HG03280 (cell line): ENCODE measurements around the gene OXCT1.
A peak's percentile ranks its signal among the peaks of the same experiment; 100 is the strongest.
"Not testable (repeated sequence)": the region's sequence is repeated elsewhere in the genome, so short reads cannot be mapped to it uniquely, and the experiment has no call there.

Experiments used
- ATAC-seq: cut with Tn5 transposase; IDR thresholded peaks from one replicate; pipeline ENCODE4 v1.9.1; 2021; ENCODE audit warnings: mild to moderate bottlenecking, moderate library complexity; ENCODE audit not compliant: unreplicated experiment

Gene OXCT1

DNA sequence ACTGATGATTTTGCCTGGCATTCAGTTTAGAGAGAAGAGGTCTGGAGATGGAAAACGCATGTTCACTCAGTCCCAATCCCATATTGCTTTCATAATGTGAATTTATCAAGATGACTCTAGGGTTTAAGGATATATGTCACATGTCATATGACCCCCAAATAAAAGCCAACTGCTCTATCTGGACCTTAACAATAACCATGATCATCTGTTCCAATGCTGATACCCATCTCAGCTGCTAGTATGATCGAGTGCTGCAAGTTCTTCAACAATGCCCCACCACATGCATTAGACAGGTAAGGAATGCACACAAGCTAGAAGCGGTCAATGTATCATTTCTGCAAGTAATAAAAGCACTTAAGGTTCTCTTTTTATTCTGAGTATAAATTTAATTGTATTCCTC lies 91.8 kb downstream of the OXCT1 start:
- no peak for ATAC-seq

DNA sequence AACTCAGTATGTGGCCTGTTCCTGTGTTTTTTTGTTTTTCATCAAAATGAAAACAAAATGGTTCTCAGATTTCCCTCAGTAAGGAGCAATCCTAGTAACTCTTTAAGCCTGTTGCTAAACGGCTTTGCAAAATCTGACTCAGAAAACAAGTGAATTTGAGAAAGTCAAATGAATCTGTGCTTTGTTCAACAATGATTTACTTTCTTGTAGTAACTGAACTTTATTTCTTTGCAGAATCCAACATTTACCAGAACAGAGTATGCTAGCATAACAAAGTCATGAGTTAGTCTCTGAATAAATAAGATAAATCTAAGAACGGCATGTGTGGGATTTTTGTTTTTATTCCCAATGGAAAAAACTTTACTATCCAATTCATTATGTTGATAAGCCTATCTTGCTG lies 93.8 kb downstream of the OXCT1 start:
- ATAC-seq = no peak

DNA sequence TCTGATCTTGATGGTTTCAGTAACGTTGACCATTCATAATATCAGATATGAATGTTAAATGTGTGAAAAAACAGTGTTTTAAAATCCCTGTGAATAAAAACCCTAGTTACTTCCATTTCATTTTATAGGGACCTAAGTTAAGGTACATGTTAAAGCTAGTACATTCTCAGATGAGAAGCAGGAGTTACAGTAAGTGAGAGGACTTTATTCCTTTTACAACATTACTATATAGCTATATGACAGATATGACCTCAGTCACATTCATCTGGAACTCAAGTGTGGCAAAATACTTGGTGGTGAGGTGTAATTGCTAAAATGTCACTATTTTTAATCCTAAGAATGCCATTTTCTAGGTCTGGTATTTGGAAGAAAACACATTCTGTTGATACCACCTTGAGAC lies 96.4 kb downstream of the OXCT1 start:
- ATAC-seq = no peak

DNA sequence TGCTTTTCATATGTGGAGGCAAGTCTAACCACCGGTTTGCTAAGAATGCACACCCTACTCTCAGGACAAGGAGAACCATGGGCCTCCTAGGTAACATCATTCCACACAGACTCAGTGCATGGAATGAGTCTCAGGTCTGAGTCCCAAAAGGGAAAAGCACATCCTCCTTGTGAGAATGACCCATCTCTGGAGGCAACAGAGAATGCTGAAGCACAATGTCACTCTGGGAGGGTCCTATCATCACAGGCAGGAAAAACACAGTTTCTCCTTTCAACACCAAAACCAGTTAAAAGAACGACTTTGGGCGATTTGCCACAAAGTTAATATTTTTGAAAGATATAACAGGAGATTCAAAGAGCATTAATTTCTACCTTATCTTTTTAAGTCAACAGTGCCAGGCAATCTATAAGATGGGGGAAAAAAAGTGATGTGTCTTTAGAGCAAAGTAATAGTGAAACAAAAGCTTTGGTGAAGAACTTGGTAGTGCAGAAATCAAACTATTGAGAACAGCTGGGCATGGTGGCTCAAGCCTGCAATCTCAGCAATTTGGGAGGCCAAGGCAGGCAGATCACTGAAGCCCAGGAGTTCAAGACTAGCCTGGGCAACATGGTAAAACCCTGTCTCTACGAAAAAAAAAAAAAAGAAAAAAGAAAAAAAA lies 97.3 kb downstream of the OXCT1 start:
- no peak for ATAC-seq

DNA sequence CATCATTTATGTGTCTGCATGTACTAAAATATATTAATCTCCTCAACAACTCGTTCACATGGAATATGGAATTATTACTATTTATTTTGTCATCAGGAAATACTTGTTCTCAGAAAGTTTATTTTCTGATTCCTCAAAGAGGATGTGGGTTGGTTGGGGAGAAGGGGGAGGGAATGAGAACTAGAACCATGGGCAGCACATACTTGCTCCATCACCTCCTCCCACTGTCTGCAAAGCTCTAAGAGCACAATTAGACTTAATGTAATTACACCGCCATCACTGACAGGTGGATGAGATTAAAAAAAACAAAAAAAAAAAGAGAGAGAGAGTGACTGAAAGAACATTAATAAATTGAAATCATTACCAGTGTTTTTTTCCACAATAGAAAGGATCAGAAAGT lies 98.2 kb downstream of the OXCT1 start:
- no peak for ATAC-seq

DNA sequence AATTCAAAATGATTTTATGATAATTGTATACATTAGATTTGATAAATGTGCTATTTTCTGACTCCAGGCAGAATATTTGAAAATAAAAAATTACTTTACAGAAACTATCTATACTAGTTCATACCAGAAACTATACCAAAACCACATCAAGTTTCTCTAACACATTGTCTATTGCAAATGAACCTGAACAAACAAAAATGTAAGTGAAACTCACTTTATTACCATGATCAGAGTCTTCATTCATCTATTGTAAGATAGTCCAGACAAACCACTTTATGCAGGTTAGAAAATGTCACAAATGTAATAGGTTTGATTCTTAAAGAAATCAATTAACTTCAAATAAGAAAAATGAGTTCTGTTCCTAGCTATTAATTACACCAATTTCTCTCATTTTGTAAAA lies 99.4 kb downstream of the OXCT1 start:
- peak; percentile 97 for ATAC-seq

DNA sequence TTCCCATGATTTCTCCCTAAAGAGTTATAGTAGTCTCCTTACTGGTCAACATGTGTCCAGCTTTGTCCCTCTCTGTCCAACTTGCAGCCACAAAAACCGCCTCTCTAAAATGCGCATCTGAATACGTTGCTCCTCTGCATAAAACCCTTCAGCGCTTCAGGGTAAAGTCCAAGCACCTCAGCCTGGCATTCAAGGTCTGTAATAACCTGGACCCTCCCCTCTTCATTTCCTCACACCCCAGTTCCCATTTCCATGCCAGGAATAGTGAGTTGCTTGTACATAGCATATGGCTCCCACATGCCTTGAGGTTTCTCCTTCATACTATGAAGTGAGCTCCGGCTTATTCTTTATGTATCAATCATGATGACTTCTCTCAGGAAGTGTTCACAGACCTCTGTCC lies 101.5 kb downstream of the OXCT1 start:
- ATAC-seq = no peak

DNA sequence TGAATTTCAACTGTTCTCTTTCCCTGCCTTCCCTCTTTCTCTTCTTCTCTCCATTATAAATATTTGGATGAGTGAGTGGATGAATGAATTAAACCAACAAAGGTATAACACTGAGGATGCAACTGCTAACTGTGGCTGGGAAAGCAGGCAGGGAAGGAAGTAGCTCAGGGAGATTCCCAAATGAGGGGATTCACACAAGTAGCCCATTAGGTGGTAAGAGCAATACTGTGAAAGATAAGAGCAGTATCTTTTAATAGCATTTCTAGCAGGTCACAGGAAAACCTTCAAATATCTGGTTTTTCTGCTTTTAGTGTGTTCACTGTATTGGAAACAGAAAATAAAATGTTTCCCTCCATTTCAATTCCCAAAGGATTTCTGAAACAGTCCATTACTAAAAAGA lies 105.6 kb downstream of the OXCT1 start:
- ATAC-seq = no peak

DNA sequence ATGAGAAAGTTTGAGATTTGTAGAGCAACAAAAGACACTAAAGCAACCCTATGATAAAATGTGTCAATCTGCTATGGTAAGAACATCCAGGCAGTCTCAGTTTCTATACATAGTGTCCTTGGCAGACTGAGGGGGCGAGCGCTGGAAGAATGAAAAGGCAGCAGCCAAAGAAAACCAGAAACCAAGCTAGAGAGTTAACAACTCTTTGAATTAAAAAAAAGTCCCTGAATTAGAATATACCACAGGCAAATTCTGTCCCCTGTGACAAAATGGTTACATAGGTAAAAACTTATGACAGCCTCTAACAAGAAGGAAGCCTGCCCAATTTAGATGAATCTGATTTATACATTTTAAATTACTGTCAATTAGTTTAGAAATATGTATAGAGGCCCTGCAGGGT lies 106.7 kb downstream of the OXCT1 start:
- no peak for ATAC-seq

DNA sequence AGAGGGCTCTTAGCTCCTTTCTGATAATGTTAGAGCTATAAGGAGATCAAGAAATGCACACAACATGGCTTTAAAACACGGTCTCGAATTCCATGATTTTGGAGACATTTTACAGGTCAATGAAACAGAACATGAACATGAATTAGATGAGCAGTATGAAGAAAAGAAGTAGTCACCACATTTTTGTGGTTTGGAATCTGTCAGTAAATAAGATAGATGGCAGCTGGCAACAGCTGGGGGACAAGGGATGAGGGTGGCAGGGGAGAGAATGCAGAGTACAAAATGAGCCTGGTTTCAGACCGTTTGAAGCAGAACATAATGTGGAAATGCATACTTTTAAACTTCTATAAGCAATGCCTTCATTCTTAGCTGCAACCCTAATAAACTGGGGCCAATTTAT lies 107.1 kb downstream of the OXCT1 start:
- no peak for ATAC-seq

DNA sequence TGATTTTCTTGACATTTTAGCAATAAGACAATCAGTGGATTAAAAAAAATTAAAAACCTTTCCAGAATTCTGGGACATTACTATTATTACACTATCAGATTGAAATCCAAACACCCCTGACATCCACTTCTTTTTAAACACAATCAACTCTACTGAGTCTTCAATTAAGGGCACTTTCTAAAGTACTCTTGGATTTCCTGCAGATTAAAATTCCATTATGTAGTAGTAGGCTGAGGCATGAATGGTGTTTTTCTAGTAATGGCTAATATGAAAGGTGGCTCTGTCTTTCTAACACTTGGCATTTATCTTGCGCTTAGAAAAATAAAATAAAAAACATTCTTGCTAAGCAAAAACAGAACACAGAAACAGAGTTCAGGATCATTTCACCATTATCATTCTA lies 107.8 kb downstream of the OXCT1 start:
- no peak for ATAC-seq

DNA sequence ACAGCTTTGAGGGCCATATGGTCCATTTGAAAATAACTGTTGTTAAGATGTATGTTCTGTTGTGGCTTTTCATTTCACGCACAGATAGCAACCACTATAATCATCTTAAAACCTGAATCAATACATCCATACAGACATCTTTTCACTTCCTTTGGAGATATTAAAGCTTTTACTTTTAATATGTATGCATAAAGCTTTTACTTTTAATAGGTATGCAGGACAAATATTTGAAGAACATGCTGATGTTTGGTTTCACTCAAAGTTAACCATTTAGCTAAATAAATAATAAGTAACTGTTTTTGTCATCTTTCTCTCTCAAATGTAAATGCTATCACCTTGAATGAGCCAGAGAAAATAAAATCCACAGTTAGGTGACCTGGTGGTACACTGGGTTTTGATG lies 108.6 kb downstream of the OXCT1 start:
- ATAC-seq = no peak

DNA sequence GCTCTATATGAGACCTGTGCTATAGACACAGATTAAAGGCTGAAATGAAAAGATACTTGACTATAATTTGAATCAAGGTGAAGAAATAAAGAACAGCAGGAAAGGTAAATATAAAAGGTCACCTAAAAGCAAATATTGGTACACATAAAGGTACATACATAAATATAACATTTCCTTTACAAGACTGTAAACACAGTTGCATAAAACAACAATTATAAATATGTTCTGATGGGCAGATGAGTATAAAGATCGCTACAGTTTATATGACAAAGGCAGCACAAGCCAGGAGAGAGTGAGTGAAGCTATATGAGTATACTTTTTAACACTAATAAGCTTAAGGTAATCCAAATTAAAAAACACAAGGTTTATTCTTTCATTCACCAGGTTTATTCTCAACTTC lies 114.5 kb downstream of the OXCT1 start:
- ATAC-seq = no peak

DNA sequence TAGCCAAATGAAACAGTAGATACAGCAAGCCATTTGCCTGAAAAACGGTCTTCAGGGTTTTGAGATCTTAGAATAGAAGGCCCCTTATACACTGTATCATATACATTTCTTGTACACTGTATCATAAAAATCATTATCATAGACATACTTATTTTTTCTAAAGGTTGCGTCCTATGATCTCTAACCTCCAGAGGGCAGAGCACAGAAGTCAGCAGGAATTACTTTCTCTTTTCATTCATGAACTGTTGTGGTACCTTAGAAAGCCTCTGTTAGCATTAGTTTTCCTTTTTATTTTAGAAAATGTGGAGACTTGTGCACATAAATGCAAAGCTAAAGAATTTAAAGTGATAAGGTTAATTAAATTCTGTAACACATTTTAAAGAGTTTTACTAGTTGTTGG lies 115.4 kb downstream of the OXCT1 start:
- ATAC-seq = peak; percentile 74

DNA sequence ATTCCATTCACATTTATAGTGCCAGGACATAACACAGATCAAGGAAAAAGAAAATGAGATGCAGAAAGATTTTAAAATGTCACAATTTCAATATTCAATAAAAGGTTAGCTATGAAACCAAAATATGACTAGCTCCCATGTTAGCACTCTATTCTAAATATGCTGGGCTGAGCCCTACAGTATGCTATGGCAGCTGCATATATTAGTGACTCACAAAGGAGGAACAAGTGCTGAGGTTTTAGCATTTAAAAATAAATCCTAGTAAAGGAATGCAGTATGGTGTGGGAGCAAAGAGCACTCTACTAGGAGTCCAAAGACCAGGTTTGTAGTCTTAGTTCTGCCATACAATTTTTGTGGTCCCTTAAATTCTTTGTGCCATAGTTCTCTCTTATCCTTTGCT lies 118.4 kb downstream of the OXCT1 start:
- ATAC-seq = no peak

DNA sequence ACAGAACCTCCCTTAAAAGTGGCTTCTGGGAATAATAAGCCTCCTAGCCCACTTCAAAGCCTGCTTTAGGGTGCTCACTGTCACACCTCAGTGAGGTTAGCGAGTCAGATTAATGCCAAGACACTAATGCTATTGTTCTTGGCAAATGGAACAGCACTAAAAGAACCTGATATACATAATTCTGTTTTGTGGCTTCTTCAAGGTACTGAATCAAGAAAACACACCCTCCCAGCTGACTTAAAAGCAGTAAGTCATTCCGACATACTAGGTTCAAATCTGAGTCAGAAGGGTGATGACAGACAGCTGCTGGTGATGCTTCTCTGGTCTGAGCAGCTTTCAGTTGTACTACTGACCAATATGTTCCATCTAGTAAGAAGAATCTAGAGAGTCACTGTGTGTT lies 121.6 kb downstream of the OXCT1 start:
- peak; percentile 100 for ATAC-seq

DNA sequence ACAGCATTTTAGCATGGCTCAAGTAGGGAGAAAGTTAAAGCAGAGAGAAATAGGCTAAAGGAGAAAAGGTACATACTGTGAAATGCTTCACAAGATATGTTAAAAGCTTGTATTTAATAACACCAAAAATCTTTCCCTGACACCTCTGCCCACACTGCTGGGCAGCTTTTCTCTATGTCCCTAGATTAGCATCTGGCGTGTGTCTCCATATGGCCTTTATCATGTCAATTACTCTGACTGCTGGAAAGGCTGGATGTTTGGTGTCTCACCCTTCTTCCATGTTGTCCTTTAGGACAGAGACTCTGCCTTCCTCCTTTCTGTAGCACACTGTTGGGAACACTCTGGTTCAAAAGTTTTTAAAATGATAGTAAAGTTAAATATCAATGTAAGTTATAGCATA lies 122.5 kb downstream of the OXCT1 start:
- ATAC-seq = no peak

DNA sequence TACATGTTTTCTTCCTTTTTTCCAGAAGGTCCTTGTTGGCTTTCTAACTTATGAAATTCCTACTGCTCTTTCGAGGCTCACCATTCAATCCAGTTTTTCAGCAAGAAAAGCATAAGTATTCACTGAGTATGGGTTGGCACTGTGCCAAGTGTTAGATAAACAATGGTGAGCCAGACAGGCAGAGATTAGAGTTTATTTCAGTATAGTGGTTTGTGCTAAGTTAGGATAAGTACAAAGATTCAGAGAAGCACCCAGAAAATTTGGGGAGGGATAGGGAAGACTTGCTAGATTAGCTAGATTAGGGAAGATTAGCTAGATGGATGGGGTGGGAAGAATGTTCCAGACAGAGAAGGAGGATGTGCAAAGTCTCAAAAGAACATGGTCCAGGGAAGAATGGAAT lies 122.9 kb downstream of the OXCT1 start:
- no peak for ATAC-seq

DNA sequence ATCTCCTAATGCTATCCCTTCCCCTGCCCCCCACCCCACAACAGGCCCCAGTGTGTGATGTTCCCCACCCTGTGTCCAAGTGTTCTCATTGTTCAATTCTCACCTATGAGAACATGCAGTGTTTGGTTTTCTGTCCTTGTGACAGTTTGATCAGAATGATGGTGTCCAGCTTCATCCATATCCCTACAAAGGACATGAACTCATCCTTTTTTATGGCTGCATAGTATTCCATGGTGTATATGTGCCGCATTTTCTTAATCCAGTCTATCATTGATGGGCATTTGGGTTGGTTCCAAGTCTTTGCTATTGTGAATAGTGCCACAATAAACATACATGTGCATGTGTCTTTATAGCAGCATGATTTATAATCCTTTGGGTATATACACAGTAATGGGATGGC lies 127.6 kb downstream of the OXCT1 start:
- ATAC-seq = not testable (repeated sequence)

DNA sequence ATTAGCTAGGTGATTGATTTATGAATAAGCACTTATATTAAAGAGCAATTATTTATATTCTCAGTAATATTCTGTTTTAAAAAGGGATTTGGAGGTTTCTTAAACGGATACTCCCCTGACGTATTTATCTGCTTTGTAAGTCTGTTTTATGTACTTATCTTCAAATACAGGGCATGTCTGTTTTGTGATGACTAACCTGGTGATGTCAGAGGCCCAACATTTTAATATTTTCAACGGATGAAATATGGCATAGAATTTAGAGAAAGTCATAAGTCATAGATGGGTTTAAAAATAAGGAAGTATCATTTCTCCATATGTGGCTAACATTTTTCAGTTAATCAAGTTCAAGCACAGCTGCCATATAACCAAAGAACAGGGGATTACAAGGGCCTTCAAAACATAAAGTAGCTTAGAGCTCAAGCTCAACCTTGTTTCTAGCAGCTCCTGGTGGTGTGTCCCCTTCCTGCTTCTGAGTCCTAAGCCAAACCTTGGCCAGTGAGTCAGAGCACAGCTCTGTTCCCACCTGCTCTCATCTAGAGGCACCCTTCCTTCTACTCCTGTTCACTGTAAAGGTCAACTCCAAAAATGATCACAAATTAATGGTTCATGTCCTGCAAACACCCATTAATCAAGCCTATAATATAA lies 131.4 kb downstream of the OXCT1 start:
- no peak for ATAC-seq

DNA sequence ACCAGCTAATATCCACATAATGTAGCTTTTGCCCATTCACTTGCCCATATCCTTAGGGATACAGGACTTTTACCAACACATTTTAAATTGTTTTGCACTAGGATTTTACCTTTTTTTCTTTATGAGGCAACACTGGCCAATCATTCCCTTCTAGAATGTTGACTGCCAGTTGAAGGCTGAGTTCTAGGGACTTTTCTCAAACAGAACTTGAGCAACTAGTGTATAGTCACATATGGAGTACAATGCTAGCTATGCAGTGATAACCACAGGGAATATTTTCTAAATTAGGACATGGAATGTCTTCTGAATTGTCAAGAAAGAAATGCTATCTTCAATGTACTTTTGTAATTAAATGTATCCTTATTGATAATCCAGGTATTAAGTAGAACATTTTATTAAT lies 133.6 kb downstream of the OXCT1 start:
- ATAC-seq = no peak

DNA sequence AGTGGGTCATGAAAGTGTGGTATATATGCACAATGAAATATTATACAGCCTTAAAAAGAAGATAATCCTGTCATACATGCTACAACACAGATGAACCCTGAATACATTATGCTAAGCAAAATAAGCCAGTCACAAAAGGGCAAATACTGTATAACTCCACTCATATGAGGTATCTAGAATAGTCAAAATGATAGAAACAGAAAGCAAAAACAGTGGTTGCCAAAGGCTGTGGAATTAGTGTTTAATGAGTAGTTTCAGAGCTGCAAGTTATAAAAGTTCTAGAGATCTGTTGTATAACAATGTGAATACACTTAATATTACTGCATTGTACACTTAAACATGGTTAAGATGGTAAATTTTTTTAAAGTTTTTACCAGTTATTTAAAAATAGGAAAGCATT lies 135.0 kb downstream of the OXCT1 start:
- no peak for ATAC-seq

DNA sequence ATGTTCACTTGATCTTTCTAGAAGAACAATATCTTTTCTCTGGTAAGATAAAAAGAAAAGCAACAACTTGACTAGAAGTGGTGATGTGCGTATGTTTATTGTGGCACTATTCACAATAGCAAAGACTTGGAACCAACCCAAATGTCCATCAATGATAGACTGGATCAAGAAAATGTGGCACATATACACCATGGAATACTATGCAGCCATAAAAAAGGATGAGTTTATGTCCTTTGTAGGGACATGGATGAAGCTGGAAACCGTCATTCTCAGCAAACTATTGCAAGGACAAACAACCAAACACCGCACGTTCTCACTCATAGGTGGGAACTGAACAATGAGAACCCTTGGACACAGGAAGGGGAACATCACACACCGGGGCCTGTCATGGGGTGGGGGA lies 140.8 kb downstream of the OXCT1 start:
- ATAC-seq = not testable (repeated sequence)
